IMR-90 (cell line): ENCODE data around the gene CPXM2. TPM values are rescaled to one million over a fixed set of nuclear protein-coding genes. Genes with fewer than 3 reads are reported as not detected.

ENCODE experiments used
- ATAC-seq: fragments of 200-7000 bp; cut with Tn5 transposase; 2 replicates; pipeline ENCODE4 v1.9.1; 2020; ENCODE audit warnings: low read depth, mild to moderate bottlenecking, moderate library complexity
- BruUV-seq: library from RNA; stranded (reverse); fragments of 400-500 nt; replicated peaks from 2 replicates; lab custom pipeline; 2021; lab: Mats Ljungman, UMichigan
- CTCF ChIA-PET: fragments of 300-600 bp; formaldehyde crosslinking; extraction: SDS; loops from one replicate; lab custom pipeline; 2021; ENCODE audit warnings: antibody characterized with exemption; lab: Yijun Ruan, JAX
- POLR2A ChIA-PET: fragments of 300-600 bp; sonication (Branson Sonifier 250); formaldehyde crosslinking; loops from one replicate; lab custom pipeline; 2022; ENCODE audit warnings: antibody characterized with exemption; ENCODE audit not compliant: unreplicated experiment; lab: Charles Lee
- DNase-seq: peaks from one replicate; pipeline ENCODE4 v3.0.0; 2013
- H2AFZ ChIP-seq: replicated peaks from 2 replicates; pipeline ENCODE3; 2013; ENCODE audit warnings: low read length, mild to moderate bottlenecking; ENCODE audit not compliant: poor library complexity
- H2AK5ac ChIP-seq: 2 replicates; pipeline ENCODE4 v1.6.1; 2013; ENCODE audit warnings: low read depth, low read length, inconsistent platforms
- H2AK9ac ChIP-seq: replicated peaks from 2 replicates; pipeline ENCODE3; 2013; ENCODE audit warnings: mild to moderate bottlenecking, low read depth, low read length, moderate library complexity; ENCODE audit not compliant: poor library complexity
- H2BK120ac ChIP-seq: 2 replicates; pipeline ENCODE4 v1.6.1; 2013; ENCODE audit warnings: low read depth, low read length, inconsistent platforms
- H2BK15ac ChIP-seq: 3 replicates; pipeline ENCODE4 v1.6.1; 2013; ENCODE audit warnings: low read depth, low read length, inconsistent platforms
- H2BK20ac ChIP-seq: 2 replicates; pipeline ENCODE4 v1.6.1; 2013; ENCODE audit warnings: low read depth, mild to moderate bottlenecking, inconsistent platforms, low read length, moderate library complexity
- H2BK5ac ChIP-seq: 2 replicates; pipeline ENCODE4 v1.6.1; 2013; ENCODE audit warnings: mild to moderate bottlenecking, low read depth, low read length, inconsistent platforms; ENCODE audit not compliant: poor library complexity, severe bottlenecking
- H3K14ac ChIP-seq: replicated peaks from 2 replicates; pipeline ENCODE4 v1.6.1; 2013; ENCODE audit warnings: low read depth, low read length, inconsistent platforms
- H3K18ac ChIP-seq: 2 replicates; pipeline ENCODE4 v1.6.1; 2013; ENCODE audit warnings: low read depth, low read length, control low read depth
- H3K23ac ChIP-seq: 2 replicates; pipeline ENCODE4 v1.6.1; 2013; ENCODE audit warnings: low read depth, low read length, inconsistent platforms
- H3K27ac ChIP-seq: 2 replicates; pipeline ENCODE4 v1.5.1; 2013; ENCODE audit warnings: mild to moderate bottlenecking, control low read depth, low read length; ENCODE audit not compliant: insufficient read depth
- H3K27me3 ChIP-seq: 2 replicates; pipeline ENCODE4 v1.6.1; 2013; ENCODE audit warnings: low read length; ENCODE audit not compliant: control insufficient read depth, insufficient read depth
- H3K36me3 ChIP-seq: 2 replicates; pipeline ENCODE4 v1.6.1; 2013; ENCODE audit warnings: low read length, mixed read lengths; ENCODE audit not compliant: control insufficient read depth, insufficient read depth
- H3K4ac ChIP-seq: 2 replicates; pipeline ENCODE4 v1.6.1; 2013; ENCODE audit warnings: low read depth, low read length, inconsistent platforms
- H3K4me1 ChIP-seq: 2 replicates; pipeline ENCODE4 v1.6.1; 2013; ENCODE audit warnings: low read length, mixed read lengths; ENCODE audit not compliant: control insufficient read depth, insufficient read depth
- H3K4me2 ChIP-seq: 2 replicates; pipeline ENCODE4 v1.6.1; 2013; ENCODE audit warnings: low read depth, mild to moderate bottlenecking, control low read depth, low read length, moderate library complexity
- H3K4me3 ChIP-seq: 2 replicates; pipeline ENCODE4 v1.5.1; 2013; ENCODE audit warnings: low read depth, mild to moderate bottlenecking, control low read depth, low read length, moderate library complexity; ENCODE audit not compliant: insufficient read depth
- H3K56ac ChIP-seq: 2 replicates; pipeline ENCODE4 v1.6.1; 2013; ENCODE audit warnings: low read length, inconsistent platforms; ENCODE audit not compliant: insufficient read depth; ENCODE audit errors: extremely low read depth
- H3K79me1 ChIP-seq, 2 experiments: 2 replicates each; pipeline ENCODE4 v1.6.1; 2013; ENCODE audit warnings: low read length in 2 of 2, inconsistent platforms in 1 of 2, low read depth in 1 of 2
- H3K9ac ChIP-seq: 2 replicates; pipeline ENCODE4 v1.6.1; 2013; ENCODE audit warnings: low read depth, low read length, control low read depth
- H3K9me1 ChIP-seq: 2 replicates; pipeline ENCODE4 v1.6.1; 2013; ENCODE audit warnings: low read length, inconsistent platforms; ENCODE audit not compliant: insufficient read depth
- H3K9me3 ChIP-seq: 2 replicates; pipeline ENCODE4 v1.6.1; 2013; ENCODE audit warnings: low read length; ENCODE audit not compliant: control insufficient read depth, insufficient read depth
- H4K20me1 ChIP-seq: 2 replicates; pipeline ENCODE4 v1.6.1; 2013; ENCODE audit warnings: low read length, inconsistent platforms; ENCODE audit not compliant: insufficient read depth
- H4K5ac ChIP-seq: 2 replicates; pipeline ENCODE4 v1.6.1; 2013; ENCODE audit warnings: mild to moderate bottlenecking, low read depth, low read length, control low read depth
- H4K8ac ChIP-seq, 2 experiments: 2 replicates each; pipeline ENCODE4 v1.6.1; 2013; ENCODE audit warnings: low read depth in 2 of 2, low read length in 2 of 2, control low read depth in 1 of 2, inconsistent platforms in 1 of 2
- H4K91ac ChIP-seq: 2 replicates; pipeline ENCODE4 v1.6.1; 2013; ENCODE audit warnings: low read depth, low read length, inconsistent platforms; ENCODE audit not compliant: insufficient read depth
- BHLHE40 ChIP-seq: fragments of 150-350 bp; IDR thresholded peaks from 2 replicates; pipeline ENCODE4 v1.6.1; 2016; ENCODE audit warnings: mild to moderate bottlenecking, low read depth, low read length
- CHD1 ChIP-seq: IDR thresholded peaks from 2 replicates; pipeline ENCODE4 v1.6.1; 2012; ENCODE audit warnings: low read depth, low read length, improper control_type of control experiment
- MAZ ChIP-seq: IDR thresholded peaks from 2 replicates; pipeline ENCODE4 v1.6.1; 2012; ENCODE audit warnings: low read depth, mild to moderate bottlenecking, low read length, improper control_type of control experiment, moderate library complexity, borderline replicate concordance
- POLR2A ChIP-seq: IDR thresholded peaks from 2 replicates; pipeline ENCODE4 v1.6.1; 2012; ENCODE audit warnings: mild to moderate bottlenecking, low read depth, low read length
- RAD21 ChIP-seq: IDR thresholded peaks from 2 replicates; pipeline ENCODE4 v1.6.1; 2012; ENCODE audit warnings: low read length, improper control_type of control experiment
- RCOR1 ChIP-seq: IDR thresholded peaks from 2 replicates; pipeline ENCODE4 v1.6.1; 2012; ENCODE audit warnings: mild to moderate bottlenecking, low read length, improper control_type of control experiment; ENCODE audit not compliant: insufficient replicate concordance
- USF2 ChIP-seq: fragments of 150-350 bp; IDR thresholded peaks from 2 replicates; pipeline ENCODE4 v1.6.1; 2017; ENCODE audit warnings: mild to moderate bottlenecking, antibody characterized with exemption, low read length, low read depth
- WGBS, 2 experiments: methylation state at CpG; one replicate each; pipeline versions ENCODE4 v1.1.5 to v1.1.7; 2013; ENCODE audit warnings: missing lambda C conversion rate in 2 of 2; ENCODE audit not compliant: insufficient read length in 1 of 2; ENCODE audit errors: extremely low coverage in 2 of 2; 5-methylcytosine and 5-hydroxymethylcytosine counted together
- dilution Hi-C: fragments of 300-500 bp; cut with HindIII; formaldehyde crosslinking; loops from one replicate; pipeline ENCODE4 v1.14.3; 2018; ENCODE audit warnings: low sequenced_read_pairs; ENCODE audit not compliant: unreplicated experiment
- in situ Hi-C: fragments of 300-500 bp; cut with MboI; formaldehyde crosslinking; loops from 3 replicates; pipeline ENCODE4 v1.14.3; 2019; ENCODE audit warnings: low sequenced_read_pairs, inconsistent platforms, mixed read lengths
- intact Hi-C: fragments of 100-400 bp; cut with micrococcal nuclease; formaldehyde crosslinking; loops from 2 replicates; pipeline ENCODE4 v1.10.0; 2022
- polyA plus RNA-seq, 3 experiments: library from polyadenylated mRNA; depleted of rRNA; stranded (reverse); fragments of >200 nt; gene quantifications; 2 replicates each; pipeline ENCODE4 v1.2.3, GENCODE V29; 2012; ENCODE audit warnings: low replicate concordance in 1 of 3
- total RNA-seq: library from RNA; depleted of rRNA; stranded (reverse); fragments of >200 nt; gene quantifications from 2 replicates; pipeline ENCODE4 v1.2.3, GENCODE V29; 2012

CPXM2 gene
- total and polyA plus RNA-seq, 2 of the 4 experiments (the other 2 are of a cell fraction), result not detected

- no peak overlapping the region for H3K4me2 ChIP-seq
- no peaks in the 10 kb centered on the region for H4K20me1 ChIP-seq
- H3K4me1 ChIP-seq, result no peaks in the 10 kb centered on the region
- H4K8ac ChIP-seq, result no peak overlapping the region
- H3K56ac ChIP-seq, result no peak overlapping the region
- no peak overlapping the region for H3K23ac ChIP-seq
- CTCF ChIA-PET, result no interaction called here
- no peak overlapping the region for H3K9ac ChIP-seq
- no peak overlapping the region for H3K14ac ChIP-seq
- H3K9me1 ChIP-seq, result no peaks in the 10 kb centered on the region
- ATAC-seq, result no peak
- no peak overlapping the region for H2AK5ac ChIP-seq
- intact Hi-C loops, result no loop called here
- H4K5ac ChIP-seq, result no peak overlapping the region
- DNase-seq, result no peak
- H3K4me3 ChIP-seq, result no peak overlapping the region
- TF ChIP-seq MAZ, result no peak
- TF ChIP-seq RAD21, result no peak
- TF ChIP-seq POLR2A, result no peak
- TF ChIP-seq USF2, result no peak
- TF ChIP-seq RCOR1, result no peak
- no peak for TF ChIP-seq BHLHE40
- TF ChIP-seq CHD1, result no peak
- H2BK15ac ChIP-seq, result no peak overlapping the region
- no peak overlapping the region for H2BK20ac ChIP-seq
- dilution Hi-C loops, result no loop called here
- H3K18ac ChIP-seq, result no peak overlapping the region
- H3K4ac ChIP-seq, result no peak overlapping the region
- no peak overlapping the region for H2BK5ac ChIP-seq
- BruUV-seq, result no TSS peak
- H3K27me3 ChIP-seq, result no peaks in the 10 kb centered on the region
- no peak overlapping the region for H2BK120ac ChIP-seq
- POLR2A ChIA-PET, result no interaction called here
- peaks cover 42% of the 10 kb centered on the region for H3K9me3 ChIP-seq
- H3K79me1 ChIP-seq, result no peaks in the 10 kb centered on the region
- in situ Hi-C loops, result no loop called here
- H2AFZ ChIP-seq, result no peak overlapping the region
- no peak overlapping the region for H2AK9ac ChIP-seq
- no peak overlapping the region for H3K27ac ChIP-seq
- H4K91ac ChIP-seq, result no peak overlapping the region
- WGBS, 2 experiments, result 51% methylated on average over 3 of the region's 12 CpGs; no CpG with 5 or more reads in 1 of the 2 experiments
- H3K36me3 ChIP-seq, result no peaks in the 10 kb centered on the region
Measured at GRCh38 chr10:123863721-123864482, 27.7 kb downstream of the CPXM2 start.
